SK-N-SH (cell line): ENCODE measurements around the gene MB. TPM values are rescaled to one million over a fixed set of nuclear protein-coding genes. Genes with fewer than 3 reads are reported as not detected.

Experiments
- CTCF ChIA-PET: fragments of 300-600, 350-600 bp; formaldehyde crosslinking; extraction: SDS; loops from one replicate; lab custom pipeline; 2021; lab: Yijun Ruan, JAX
- POLR2A ChIA-PET: fragments of 350-600 bp; sonication (Branson Sonifier 250); formaldehyde crosslinking; extraction: SDS; loops from one replicate; lab custom pipeline; 2020; ENCODE audit warnings: antibody characterized with exemption, inconsistent platforms; lab: Yijun Ruan, JAX
- DNase-seq: peaks from one replicate; pipeline ENCODE4 v3.0.0; 2012
- H2AFZ ChIP-seq: fragments of 200-600 bp; sonication (generic); 2 replicates; pipeline ENCODE4 v1.8.1; 2016; ENCODE audit warnings: antibody characterized with exemption, mild to moderate bottlenecking, low read depth
- H3F3A ChIP-seq: fragments of 200-600 bp; sonication (generic); replicated peaks from 2 replicates; pipeline ENCODE3; 2016; ENCODE audit warnings: antibody characterized with exemption, mild to moderate bottlenecking; ENCODE audit not compliant: insufficient read depth
- H3K27ac ChIP-seq, 2 experiments: fragments of 200-500 bp in 1 of 2; fragments of 200-600 bp in 1 of 2; sonication (Bioruptor generic) in 1 of 2; sonication (generic), shearing (Covaris generic) in 1 of 2; 2 replicates each; pipeline versions ENCODE4 v1.5.1 to v1.6.1; 2014 to 2016; ENCODE audit warnings: low read depth in 2 of 2, inconsistent platforms in 1 of 2, low read length in 1 of 2, mild to moderate bottlenecking in 1 of 2, mixed read lengths in 1 of 2
- H3K27me3 ChIP-seq: fragments of 200-600 bp; sonication (generic), shearing (Covaris generic); 2 replicates; pipeline ENCODE4 v1.6.1; 2016; ENCODE audit warnings: mixed run types; ENCODE audit not compliant: insufficient read depth
- H3K36me3 ChIP-seq, 2 experiments: fragments of 200-500 bp in 1 of 2; fragments of 200-600 bp in 1 of 2; sonication (Bioruptor generic) in 1 of 2; sonication (generic) in 1 of 2; replicated peaks in 1 of 2; 2 replicates each; pipeline versions ENCODE3 to v1.5.1; 2014 to 2016; ENCODE audit warnings: low read length in 1 of 2, mild to moderate bottlenecking in 1 of 2; ENCODE audit not compliant: insufficient read depth in 2 of 2, control insufficient read depth in 1 of 2
- H3K4me1 ChIP-seq, 2 experiments: fragments of 200-500 bp in 1 of 2; fragments of 200-600 bp in 1 of 2; sonication (Bioruptor generic) in 1 of 2; sonication (generic), shearing (Covaris generic) in 1 of 2; 2 replicates each; pipeline versions ENCODE4 v1.5.1 to v1.6.1; 2014 to 2016; ENCODE audit warnings: low read depth in 1 of 2, low read length in 1 of 2, mixed run types in 1 of 2; ENCODE audit not compliant: insufficient read depth in 2 of 2, control insufficient read depth in 1 of 2
- H3K4me2 ChIP-seq: fragments of 200-600 bp; sonication (generic), shearing (Covaris generic); 2 replicates; pipeline ENCODE4 v1.6.1; 2017; ENCODE audit warnings: mixed run types
- H3K4me3 ChIP-seq, 2 experiments: fragments of 200-500 bp in 1 of 2; fragments of 200-600 bp in 1 of 2; sonication (Bioruptor generic) in 1 of 2; sonication (generic), shearing (Covaris generic) in 1 of 2; 2 replicates each; pipeline versions ENCODE4 v1.5.1 to v1.8.1; 2014 to 2016; ENCODE audit warnings: low read depth in 2 of 2, inconsistent platforms in 1 of 2, low read length in 1 of 2, mild to moderate bottlenecking in 1 of 2, mixed read lengths in 1 of 2, moderate library complexity in 1 of 2
- H3K79me2 ChIP-seq: fragments of 200-600 bp; sonication (generic); 2 replicates; pipeline ENCODE4 v1.8.1; 2017; ENCODE audit warnings: mild to moderate bottlenecking; ENCODE audit not compliant: insufficient read depth
- H3K9ac ChIP-seq: fragments of 200-600 bp; sonication (generic); 2 replicates; pipeline ENCODE4 v1.6.1; 2017; ENCODE audit warnings: mixed run types
- H3K9me2 ChIP-seq: fragments of 200-600 bp; sonication (generic); 2 replicates; pipeline ENCODE4 v1.6.1; 2017; ENCODE audit warnings: mixed run types
- H3K9me3 ChIP-seq: fragments of 200-600 bp; sonication (generic); 2 replicates; pipeline ENCODE4 v1.6.1; 2017; ENCODE audit warnings: mixed run types, mild to moderate bottlenecking, moderate library complexity
- H4K20me1 ChIP-seq: fragments of 200-600 bp; sonication (generic); 2 replicates; pipeline ENCODE4 v1.6.1; 2017; ENCODE audit warnings: mild to moderate bottlenecking, mixed run types; ENCODE audit not compliant: insufficient read depth
- CHD2 ChIP-seq: fragments of 150-350 bp; IDR thresholded peaks from 2 replicates; pipeline ENCODE4 v1.6.1; 2018; ENCODE audit warnings: low read length; ENCODE audit not compliant: partially characterized antibody
- CTCF ChIP-seq: fragments of 200-600 bp; sonication (generic); IDR thresholded peaks from 2 replicates; pipeline ENCODE4 v1.6.1; 2017; ENCODE audit warnings: antibody characterized with exemption, mild to moderate bottlenecking, moderate library complexity
- EP300 ChIP-seq, 2 experiments: IDR thresholded peaks; 2 replicates each; pipeline versions ENCODE4 v1.4.0 to v1.6.1; 2012; ENCODE audit warnings: borderline replicate concordance in 1 of 2, low read depth in 1 of 2, low read length in 1 of 2
- FOXJ3 ChIP-seq: sonication (generic); formaldehyde crosslinking; IDR thresholded peaks from 2 replicates; pipeline ENCODE4 v1.5.1; 2020; ENCODE audit warnings: mild to moderate bottlenecking, missing genetic modification reagents
- IRF3 ChIP-seq: fragments of 150-350 bp; IDR thresholded peaks from 2 replicates; pipeline ENCODE4 v1.6.1; 2016; ENCODE audit warnings: mild to moderate bottlenecking, low read depth, low read length
- MAX ChIP-seq: IDR thresholded peaks from 2 replicates; pipeline ENCODE4 v1.4.0; 2012; ENCODE audit warnings: low read depth
- MEF2A ChIP-seq: IDR thresholded peaks from 2 replicates; pipeline ENCODE4 v1.4.0; 2012; ENCODE audit warnings: low read depth, borderline replicate concordance
- MXI1 ChIP-seq: IDR thresholded peaks from 2 replicates; pipeline ENCODE4 v1.6.1; 2012; ENCODE audit warnings: mild to moderate bottlenecking, low read depth, low read length, improper control_type of control experiment
- NFIC ChIP-seq: IDR thresholded peaks from 2 replicates; pipeline ENCODE4 v1.4.0; 2012; ENCODE audit warnings: borderline replicate concordance
- NRF1 ChIP-seq: IDR thresholded peaks from 2 replicates; pipeline ENCODE4 v1.6.1; 2012; ENCODE audit warnings: low read depth, mild to moderate bottlenecking, low read length
- RAD21 ChIP-seq: IDR thresholded peaks from 2 replicates; pipeline ENCODE4 v1.6.1; 2012; ENCODE audit warnings: mild to moderate bottlenecking, low read length
- REST ChIP-seq: IDR thresholded peaks from 2 replicates; pipeline ENCODE4 v1.6.1; 2012; ENCODE audit warnings: mild to moderate bottlenecking, low read depth, low read length, moderate library complexity
- RFX5 ChIP-seq: IDR thresholded peaks from 2 replicates; pipeline ENCODE4 v1.6.1; 2012; ENCODE audit warnings: mild to moderate bottlenecking, improper control_type of control experiment, low read length
- RXRA ChIP-seq: IDR thresholded peaks from 2 replicates; pipeline ENCODE4 v1.4.0; 2012; ENCODE audit warnings: low read depth, mild to moderate bottlenecking, borderline replicate concordance
- SMC3 ChIP-seq: IDR thresholded peaks from 2 replicates; pipeline ENCODE4 v1.6.1; 2012; ENCODE audit warnings: low read depth, low read length, improper control_type of control experiment
- TAF1 ChIP-seq: IDR thresholded peaks from 2 replicates; pipeline ENCODE4 v1.6.1; 2012; ENCODE audit warnings: low read depth, mild to moderate bottlenecking, low read length, moderate library complexity, borderline replicate concordance
- TEAD4 ChIP-seq: IDR thresholded peaks from 2 replicates; pipeline ENCODE4 v1.4.0; 2012; ENCODE audit warnings: mild to moderate bottlenecking, borderline replicate concordance; ENCODE audit not compliant: insufficient read depth
- USF1 ChIP-seq: IDR thresholded peaks from 2 replicates; pipeline ENCODE4 v1.4.0; 2012; ENCODE audit warnings: low read depth, borderline replicate concordance
- WGBS: methylation state at CpG from one replicate; pipeline ENCODE4 v1.1.6; 2017; ENCODE audit warnings: low lambda C conversion rate; 5-methylcytosine and 5-hydroxymethylcytosine counted together
- polyA plus RNA-seq, 3 experiments: library from polyadenylated mRNA; depleted of rRNA; stranded (reverse); fragments of >200 nt; gene quantifications; 2 replicates each; pipeline ENCODE4 v1.2.3, GENCODE V29; 2012

Gene MB
- polyA plus RNA-seq, 1 of the 3 experiments (the other 2 are of a cell fraction), result 0.95 TPM

GRCh38 chr22:35559354-35560005, 57.6 kb downstream of the MB start (continued):
- no peak for TF ChIP-seq USF1
- no peak for TF ChIP-seq MAX
- no peak for TF ChIP-seq CTCF
- TF ChIP-seq MXI1, result no peak

GRCh38 chr22:35558719-35559118, 58.4 kb downstream of the MB start:
- H3K27ac ChIP-seq, result no peak overlapping the region
- H3K9me2 ChIP-seq, result no peaks in the 10 kb centered on the region
- no peaks in the 10 kb centered on the region for H3K9me3 ChIP-seq
- no peak overlapping the region for H2AFZ ChIP-seq
- H3K79me2 ChIP-seq, result no peaks in the 10 kb centered on the region
- 60% methylated on average over 3 of the region's 3 CpGs for WGBS
- H3K4me3 ChIP-seq, result no peak overlapping the region
- no peak overlapping the region for H3K4me2 ChIP-seq
- no peak for DNase-seq
- POLR2A ChIA-PET, result interaction anchor here (0.6 kb wide), 1 partner anchor 18 kb away, joined by 3 read pairs; no protein-coding TSS in a partner anchor
- H3F3A ChIP-seq, result no peaks in the 10 kb centered on the region
- no peaks in the 10 kb centered on the region for H4K20me1 ChIP-seq
- no peak overlapping the region for H3K9ac ChIP-seq
- peaks cover 0 to 21% of the 10 kb centered on the region in 2 experiments; a peak in 2 of 4 replicates for H3K4me1 ChIP-seq
- no peaks in the 10 kb centered on the region for H3K27me3 ChIP-seq
- TF ChIP-seq EP300 (IDR thresholded peaks at IDR 0.05; ENCODE audit: borderline replicate concordance in 1 of 2, low read depth in 1 of 2, low read length in 1 of 2) (no peak), NFIC (no peak), IRF3 (no peak), MAX (no peak), FOXJ3 (CRISPR knock-in tag) (no peak), MEF2A (no peak), SMC3 (no peak), REST (no peak), USF1 (no peak), CHD2 (no peak), RXRA (no peak), RFX5 (no peak), TEAD4 (no peak), NRF1 (no peak), TAF1 (no peak), RAD21 (no peak)
- H3K36me3 ChIP-seq, result no peaks in the 10 kb centered on the region
- CTCF ChIA-PET, result no interaction called here
